ENCODE measurements around the gene ADGRF4.

DNA sequence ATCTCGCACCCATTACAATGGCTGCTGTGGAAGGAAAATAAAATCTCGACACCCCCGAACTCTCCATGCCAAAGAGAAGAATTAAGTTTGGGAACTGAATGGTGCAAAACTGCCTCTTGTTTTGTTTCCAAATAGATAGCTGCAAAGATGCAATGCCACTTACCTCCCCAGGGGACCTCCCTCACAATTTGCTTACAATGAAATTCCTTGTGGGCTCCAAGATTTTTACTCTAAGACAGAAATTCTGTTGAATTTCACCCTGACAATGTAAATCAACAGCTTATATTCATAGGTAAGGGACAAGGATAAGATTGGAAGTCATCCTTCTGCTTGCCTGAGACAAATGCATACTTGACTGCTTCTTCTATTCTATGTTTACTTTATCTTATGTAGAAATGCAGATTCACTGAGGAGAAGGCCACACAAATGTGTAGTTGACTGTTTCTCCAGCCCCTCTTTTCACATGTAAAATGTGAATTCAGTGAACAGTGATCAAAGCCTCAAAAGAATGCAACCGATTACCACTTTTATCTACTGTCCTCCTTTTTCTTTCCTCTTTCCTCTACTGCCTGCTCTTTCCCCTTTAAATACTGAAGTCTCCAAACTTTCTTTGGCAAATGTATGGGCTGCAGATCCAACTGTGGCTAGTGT lies 36.6 kb downstream of the ADGRF4 start:
- no peak for TF ChIP-seq POLR2A (IDR thresholded peaks at IDR 0.05; ENCODE audit: low read depth, low read length)
- TF ChIP-seq TAF1 (IDR thresholded peaks at IDR 0.05; ENCODE audit: low read depth, low read length) = no peak
